Activated CD8-positive, alpha-beta T cell treated with anti-CD3 and anti-CD28 coated beads, Interleukin-2, amount 10 ng/mL, durations not matched to agents 7 days and 5 days (primary cell): Measurements from ENCODE around the gene AP3B1. TPM values are rescaled to one million over a fixed set of nuclear protein-coding genes. Genes with fewer than 3 reads are reported as not detected.

Source experiments
- ATAC-seq: fragments of 150-1000 bp; cut with Tn5 transposase; one replicate; pipeline ENCODE4 v1.10.0; 2021; ENCODE audit warnings: moderate library complexity
- CTCF ChIA-PET: fragments of 350-600 bp; sonication (Branson Sonifier 250); formaldehyde crosslinking; loops from one replicate; lab custom pipeline; 2021; ENCODE audit warnings: antibody characterized with exemption; lab: Charles Lee
- POLR2A ChIA-PET: fragments of 350-600 bp; sonication (Branson Sonifier 250); formaldehyde crosslinking; loops from one replicate; lab custom pipeline; 2021; ENCODE audit warnings: antibody characterized with exemption; lab: Charles Lee
- DNase-seq: peaks from one replicate; pipeline ENCODE4 v3.0.0-alpha.2; 2020
- H3K27ac Mint-ChIP-seq: one replicate; pipeline ENCODE4 v1.8.0; 2021; ENCODE audit warnings: mild to moderate bottlenecking, mixed read lengths
- H3K27me3 Mint-ChIP-seq: one replicate; pipeline ENCODE4 v1.8.0; 2021; ENCODE audit warnings: low read depth, mixed read lengths
- H3K36me3 Mint-ChIP-seq: one replicate; pipeline ENCODE4 v1.8.0; 2021; ENCODE audit warnings: low read depth, mixed read lengths
- H3K4me1 Mint-ChIP-seq: one replicate; pipeline ENCODE4 v1.8.0; 2021; ENCODE audit warnings: low read depth, mixed read lengths
- H3K4me3 Mint-ChIP-seq: one replicate; pipeline ENCODE4 v1.8.0; 2021; ENCODE audit warnings: mild to moderate bottlenecking, mixed read lengths
- H3K9me3 Mint-ChIP-seq: one replicate; pipeline ENCODE4 v1.8.0; 2022; ENCODE audit warnings: mixed read lengths; ENCODE audit not compliant: insufficient read depth
- total RNA-seq, 2 experiments: library from RNA; stranded (reverse); gene quantifications; one replicate each; pipeline ENCODE4 v1.2.3, GENCODE V29; 2021

The AP3B1 gene
- total RNA-seq, 2 experiments from 2014 or later: 42.9 to 44.3 TPM

DNA sequence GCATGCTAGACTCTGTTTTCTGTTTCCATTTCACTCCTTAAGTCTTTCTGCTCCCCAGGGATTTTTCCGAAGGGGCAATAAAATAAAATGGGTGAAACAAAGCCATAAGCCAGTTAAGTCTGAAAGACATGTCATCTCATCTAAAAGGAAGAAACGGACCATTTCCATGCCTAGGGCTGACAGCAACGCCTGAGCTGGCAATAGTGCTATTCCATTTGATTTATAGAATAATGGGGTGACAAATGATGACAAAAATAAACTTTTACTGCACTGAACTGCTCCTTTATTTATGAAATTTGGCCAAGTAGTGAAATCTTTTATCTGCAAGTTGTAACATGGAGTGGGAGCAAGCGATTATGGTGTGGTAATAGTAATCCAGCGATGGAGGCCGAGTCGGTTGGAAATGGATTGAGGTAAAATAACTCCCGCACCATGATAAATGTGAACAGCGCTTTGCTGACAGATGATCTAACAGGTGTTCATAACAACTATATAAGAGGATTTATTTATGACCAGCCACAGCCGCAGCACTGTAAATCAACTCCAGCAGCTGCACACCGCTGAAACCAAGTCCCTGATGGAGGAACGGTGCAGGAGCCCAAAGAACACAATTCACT, 298.6 kb downstream of the AP3B1 start:
- ATAC-seq: no peak
- no peak overlapping the region for H3K4me3 Mint-ChIP-seq
- ChIA-PET CTCF (no interaction called here), POLR2A (no interaction called here)
- peaks cover 11% of the 10 kb centered on the region for H3K36me3 Mint-ChIP-seq
- no peaks in the 10 kb centered on the region for H3K27me3 Mint-ChIP-seq
- no peak for DNase-seq
- H3K4me1 Mint-ChIP-seq: no peaks in the 10 kb centered on the region
- H3K9me3 Mint-ChIP-seq: no peaks in the 10 kb centered on the region
- H3K27ac Mint-ChIP-seq: no peak overlapping the region

DNA sequence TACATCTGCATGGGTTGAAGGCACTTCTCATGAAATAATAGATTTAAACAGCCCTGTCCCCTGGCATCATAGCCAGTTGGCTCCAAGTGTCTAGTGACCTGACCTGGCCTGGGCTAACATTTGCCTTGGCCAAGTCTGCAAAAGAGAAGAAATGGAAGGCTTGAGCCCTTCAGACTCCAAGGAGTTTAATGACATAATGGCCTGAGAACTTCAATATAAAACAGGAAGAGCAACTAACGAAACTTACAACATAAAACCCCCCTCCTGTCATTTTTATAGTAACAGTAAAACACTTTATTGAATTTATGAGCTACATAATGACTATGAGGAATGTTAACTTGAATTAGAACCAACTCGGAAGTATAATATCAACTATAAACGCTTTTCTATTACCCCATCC, 299.6 kb downstream of the AP3B1 start:
- ATAC-seq (no peak), DNase-seq (no peak)
- CTCF ChIA-PET: no interaction called here
- POLR2A ChIA-PET: no interaction called here
- Mint-ChIP-seq H3K4me3 (no peak overlapping the region), H3K4me1 (no peaks in the 10 kb centered on the region), H3K27me3 (no peaks in the 10 kb centered on the region), H3K36me3 (peaks cover 8% of the 10 kb centered on the region), H3K9me3 (no peaks in the 10 kb centered on the region), H3K27ac (no peak overlapping the region)

DNA sequence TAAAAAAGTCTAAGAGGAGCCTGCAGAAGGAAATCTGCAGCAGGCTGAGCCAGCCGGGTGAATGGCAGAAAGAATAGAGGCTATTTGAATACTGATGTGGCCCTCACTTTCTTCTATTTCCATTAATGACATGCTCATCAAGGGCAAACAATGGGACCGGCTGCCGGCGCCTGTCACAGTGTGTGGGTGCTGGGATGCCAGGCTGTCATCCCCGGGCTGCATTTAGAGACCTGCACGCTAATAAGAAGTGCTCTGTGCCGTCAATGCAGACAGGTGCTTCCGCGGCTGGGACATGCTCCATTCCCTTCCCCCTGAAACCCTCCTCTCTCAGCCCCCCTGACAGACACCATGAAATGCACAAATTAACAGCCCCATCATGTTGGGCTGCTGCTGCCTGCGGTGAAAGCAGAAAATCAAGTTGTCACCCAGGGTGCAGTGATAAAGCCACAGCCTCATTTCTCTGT, 300.6 kb downstream of the AP3B1 start:
- ATAC-seq (no peak), DNase-seq (no peak)
- no peaks in the 10 kb centered on the region for H3K27me3 Mint-ChIP-seq
- H3K4me1 Mint-ChIP-seq: no peaks in the 10 kb centered on the region
- H3K27ac Mint-ChIP-seq: no peak overlapping the region
- peaks cover 2% of the 10 kb centered on the region for H3K36me3 Mint-ChIP-seq
- ChIA-PET CTCF (no interaction called here), POLR2A (no interaction called here)
- H3K9me3 Mint-ChIP-seq: no peaks in the 10 kb centered on the region
- no peak overlapping the region for H3K4me3 Mint-ChIP-seq

DNA sequence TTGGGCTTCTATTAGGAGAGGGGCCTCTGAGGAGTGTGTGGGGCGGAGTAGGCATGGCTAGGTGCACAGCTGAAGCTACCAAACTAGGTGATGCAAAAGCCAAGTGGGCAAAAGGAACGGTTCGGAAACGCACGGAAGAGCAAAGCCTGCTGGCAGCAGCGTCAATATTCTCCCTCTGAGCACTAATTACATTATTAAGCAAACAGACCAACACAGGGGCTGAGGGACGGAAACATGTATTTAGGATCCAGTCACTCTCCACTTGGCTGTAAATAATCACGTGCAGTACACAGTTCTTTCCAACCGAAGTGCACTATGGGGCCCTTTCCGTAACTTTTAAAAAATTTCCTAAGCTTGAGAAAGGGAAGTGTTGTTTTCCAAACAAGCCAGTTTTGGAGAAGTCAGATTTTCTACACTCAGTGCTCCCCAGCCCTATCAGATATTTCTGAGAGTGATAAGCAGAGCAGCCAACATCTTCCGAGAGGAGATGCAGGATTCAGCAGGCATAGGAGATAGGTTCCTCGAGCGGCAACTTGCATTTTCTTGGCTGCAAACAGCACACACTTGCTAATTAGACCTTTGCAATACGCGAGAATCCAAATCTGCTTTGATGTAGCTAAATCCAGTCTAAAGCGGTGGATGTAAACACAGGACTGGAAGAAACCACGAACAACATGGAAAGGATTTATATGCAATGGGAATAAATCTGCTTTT, 301.2 kb downstream of the AP3B1 start:
- no peaks in the 10 kb centered on the region for H3K4me1 Mint-ChIP-seq
- no peaks in the 10 kb centered on the region for H3K9me3 Mint-ChIP-seq
- ChIA-PET CTCF (no interaction called here), POLR2A (interaction anchor here (0.6 kb wide), 1 partner anchor 11 kb away, joined by 3 read pairs; no protein-coding TSS in a partner anchor)
- H3K36me3 Mint-ChIP-seq: peaks cover 2% of the 10 kb centered on the region
- H3K27me3 Mint-ChIP-seq: no peaks in the 10 kb centered on the region
- no peak overlapping the region for H3K4me3 Mint-ChIP-seq
- no peak overlapping the region for H3K27ac Mint-ChIP-seq
- ATAC-seq (no peak), DNase-seq (no peak)

DNA sequence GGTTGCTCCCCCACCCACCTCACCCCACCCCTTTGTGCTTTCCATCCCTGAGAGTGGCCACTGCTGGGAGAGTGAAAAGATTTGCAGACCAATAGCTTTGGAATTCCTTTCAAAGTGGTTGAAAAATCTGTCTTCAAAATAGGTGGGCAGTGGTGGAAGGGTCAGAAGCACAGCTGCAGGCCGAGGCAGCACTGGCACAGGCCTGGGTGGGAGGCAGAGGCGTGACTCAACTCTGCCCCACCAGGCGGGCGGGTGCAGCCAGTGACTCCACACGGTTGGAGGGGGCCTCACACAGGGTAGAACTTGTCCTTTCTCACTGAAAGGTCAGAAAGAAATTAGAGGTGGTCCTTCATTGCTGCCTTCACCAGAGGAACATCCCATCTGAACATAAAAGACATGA, 303.4 kb downstream of the AP3B1 start:
- no peak overlapping the region for H3K4me3 Mint-ChIP-seq
- DNase-seq (no peak), ATAC-seq (no peak)
- no peaks in the 10 kb centered on the region for H3K27me3 Mint-ChIP-seq
- H3K9me3 Mint-ChIP-seq: no peaks in the 10 kb centered on the region
- POLR2A ChIA-PET: no interaction called here
- CTCF ChIA-PET: no interaction called here
- no peak overlapping the region for H3K27ac Mint-ChIP-seq
- H3K4me1 Mint-ChIP-seq: no peaks in the 10 kb centered on the region
- no peaks in the 10 kb centered on the region for H3K36me3 Mint-ChIP-seq

DNA sequence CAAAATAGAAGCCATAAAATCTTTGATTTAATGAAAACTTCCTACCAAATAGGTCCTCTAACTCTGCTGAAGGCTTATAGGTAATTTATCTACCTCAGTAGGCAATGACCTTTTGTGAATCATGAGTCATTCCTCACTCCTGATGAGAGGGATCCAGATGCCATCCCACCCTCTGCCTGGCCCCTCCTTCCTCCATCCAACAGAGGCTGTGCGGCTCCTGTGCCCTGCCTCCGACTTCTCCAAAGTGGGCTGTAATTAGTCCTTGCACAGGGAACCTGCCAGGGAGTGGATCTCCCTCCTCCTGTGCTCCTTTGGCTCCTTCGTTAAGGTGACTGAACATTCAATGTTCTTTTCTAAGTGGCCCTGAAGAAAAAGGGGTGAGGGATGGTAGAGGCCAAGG, 304.5 kb downstream of the AP3B1 start:
- ATAC-seq (no peak), DNase-seq (no peak)
- CTCF ChIA-PET: no interaction called here
- no peaks in the 10 kb centered on the region for H3K4me1 Mint-ChIP-seq
- H3K4me3 Mint-ChIP-seq: no peak overlapping the region
- POLR2A ChIA-PET: no interaction called here
- H3K27ac Mint-ChIP-seq: no peak overlapping the region
- peaks cover 2% of the 10 kb centered on the region for H3K27me3 Mint-ChIP-seq
- H3K36me3 Mint-ChIP-seq: no peaks in the 10 kb centered on the region
- no peaks in the 10 kb centered on the region for H3K9me3 Mint-ChIP-seq

DNA sequence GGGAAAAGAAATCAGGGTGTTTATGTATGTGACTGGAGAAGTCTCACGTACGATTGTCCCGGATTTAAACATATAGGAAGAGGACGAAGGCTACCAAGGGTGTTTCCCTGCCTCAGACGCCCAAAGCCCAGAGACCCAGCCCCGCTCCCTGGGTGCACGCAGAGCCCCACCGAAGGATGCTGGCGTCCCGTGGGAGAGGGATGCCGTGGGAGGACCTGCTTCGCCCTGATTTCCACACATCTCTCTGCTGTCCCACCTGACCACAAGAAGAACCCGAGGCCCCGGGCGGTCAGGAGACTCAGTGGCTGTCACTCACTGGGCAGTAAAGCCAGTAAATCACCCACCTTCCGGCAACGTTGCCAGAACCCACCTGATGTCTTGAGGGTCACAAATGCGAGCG, 306.5 kb downstream of the AP3B1 start:
- no peaks in the 10 kb centered on the region for H3K9me3 Mint-ChIP-seq
- no peak overlapping the region for H3K27ac Mint-ChIP-seq
- ChIA-PET CTCF (no interaction called here), POLR2A (no interaction called here)
- no peaks in the 10 kb centered on the region for H3K36me3 Mint-ChIP-seq
- no peak for ATAC-seq
- no peaks in the 10 kb centered on the region for H3K4me1 Mint-ChIP-seq
- H3K27me3 Mint-ChIP-seq: peaks cover 9% of the 10 kb centered on the region
- DNase-seq: no peak
- no peak overlapping the region for H3K4me3 Mint-ChIP-seq

DNA sequence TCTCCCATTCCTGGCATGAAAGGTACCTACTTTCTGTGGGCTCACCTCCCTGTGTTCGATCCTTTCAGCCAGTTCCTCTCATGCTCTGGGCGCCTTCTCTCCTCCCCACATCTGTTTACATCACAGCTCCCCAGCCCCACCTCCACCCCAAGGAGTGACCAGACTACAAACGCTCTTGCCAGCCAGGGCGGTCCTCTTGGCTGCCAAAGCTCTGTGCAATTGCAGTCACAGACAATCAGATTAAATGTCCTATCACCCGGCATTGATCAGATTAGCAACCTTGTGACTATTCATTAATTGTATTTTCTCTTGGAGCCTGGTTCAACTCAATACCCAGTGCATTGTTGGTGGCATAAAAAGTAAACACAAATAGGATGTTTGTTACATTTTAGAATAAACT, 307.2 kb downstream of the AP3B1 start:
- H3K4me3 Mint-ChIP-seq: no peak overlapping the region
- DNase-seq (no peak), ATAC-seq (no peak)
- no peaks in the 10 kb centered on the region for H3K4me1 Mint-ChIP-seq
- CTCF ChIA-PET: no interaction called here
- POLR2A ChIA-PET: no interaction called here
- peaks cover 9% of the 10 kb centered on the region for H3K27me3 Mint-ChIP-seq
- H3K27ac Mint-ChIP-seq: no peak overlapping the region
- no peaks in the 10 kb centered on the region for H3K9me3 Mint-ChIP-seq
- H3K36me3 Mint-ChIP-seq: no peaks in the 10 kb centered on the region

DNA sequence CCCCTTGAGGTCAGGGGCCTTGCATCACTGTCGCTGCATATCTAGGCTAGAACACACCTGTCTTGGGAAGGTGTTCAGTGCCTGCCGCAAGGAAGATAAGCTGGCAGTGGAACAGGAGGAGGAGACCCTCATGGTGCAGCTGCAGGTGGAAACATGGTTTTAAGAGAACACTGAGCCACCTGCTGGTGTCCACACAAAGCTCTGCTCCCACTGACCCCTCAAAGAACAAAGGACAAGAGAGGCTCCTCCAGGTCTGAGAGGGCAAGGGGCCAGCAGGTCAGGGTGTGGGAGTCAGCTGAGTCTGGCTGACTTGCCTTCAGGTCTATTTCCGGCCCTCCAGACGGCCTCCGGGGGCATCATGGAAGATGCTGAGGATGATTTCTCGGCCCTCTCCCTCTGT, 308.2 kb downstream of the AP3B1 start:
- ATAC-seq (no peak), DNase-seq (no peak)
- Mint-ChIP-seq H3K27ac (no peak overlapping the region), H3K9me3 (no peaks in the 10 kb centered on the region), H3K27me3 (peaks cover 13% of the 10 kb centered on the region), H3K4me3 (no peak overlapping the region), H3K36me3 (no peaks in the 10 kb centered on the region), H3K4me1 (no peaks in the 10 kb centered on the region)
- ChIA-PET CTCF (no interaction called here), POLR2A (no interaction called here)

DNA sequence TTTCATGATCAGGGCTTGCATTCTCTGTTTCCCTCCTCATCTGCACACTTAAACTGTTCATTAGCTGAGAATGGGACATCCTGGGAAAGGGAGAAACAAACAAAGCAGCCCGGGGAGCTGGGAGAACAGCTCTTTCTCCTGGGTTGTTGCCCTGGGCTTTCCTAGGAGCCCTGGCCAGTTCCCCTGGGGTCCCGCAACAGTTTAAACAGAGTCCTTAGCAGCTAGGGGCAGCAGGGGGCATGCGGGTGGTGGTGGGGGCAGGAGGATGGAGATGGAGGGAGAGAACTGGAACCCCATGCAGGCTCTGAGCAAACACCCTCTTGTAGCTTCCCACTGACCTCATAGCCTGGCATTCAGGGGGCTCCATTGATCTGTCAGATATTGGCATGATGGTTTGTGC, 309.3 kb downstream of the AP3B1 start:
- Mint-ChIP-seq H3K27me3 (peaks cover 18% of the 10 kb centered on the region), H3K4me3 (no peak overlapping the region), H3K36me3 (no peaks in the 10 kb centered on the region)

DNA sequence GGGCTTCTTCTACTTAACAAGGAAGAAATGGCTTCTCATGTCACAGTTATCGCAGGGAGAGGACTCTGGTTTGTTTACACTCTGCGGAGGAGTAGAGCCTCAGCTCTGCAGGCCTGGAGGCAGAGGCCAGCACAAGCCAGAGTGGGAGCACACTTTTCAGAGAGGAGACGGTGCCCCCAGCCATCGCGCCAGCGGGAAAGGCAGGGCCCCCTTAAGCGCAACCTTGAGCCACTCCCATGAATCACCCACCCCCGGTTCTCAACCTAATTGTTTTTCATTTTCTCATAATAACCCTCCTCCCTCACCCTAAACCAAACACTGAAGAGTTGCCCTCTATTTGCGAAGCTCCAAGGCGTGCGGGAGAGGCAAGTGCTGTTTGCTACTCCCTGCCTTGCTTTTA, 309.9 kb downstream of the AP3B1 start:
- Mint-ChIP-seq H3K36me3 (no peaks in the 10 kb centered on the region), H3K27ac (no peak overlapping the region), H3K4me1 (no peaks in the 10 kb centered on the region), H3K27me3 (peaks cover 25% of the 10 kb centered on the region), H3K4me3 (no peak overlapping the region), H3K9me3 (no peaks in the 10 kb centered on the region)
- ChIA-PET POLR2A (no interaction called here), CTCF (no interaction called here)
- DNase-seq (no peak), ATAC-seq (no peak)

More for the DNA sequence above, 309.3 kb downstream of the AP3B1 start:
- DNase-seq: no peak
- no peaks in the 10 kb centered on the region for H3K4me1 Mint-ChIP-seq
- CTCF ChIA-PET: interaction anchor here (1.0 kb wide), 1 partner anchor 13 kb away, joined by 3 read pairs; no protein-coding TSS in a partner anchor
- H3K9me3 Mint-ChIP-seq: no peaks in the 10 kb centered on the region
- POLR2A ChIA-PET: no interaction called here
- no peak overlapping the region for H3K27ac Mint-ChIP-seq
- no peak for ATAC-seq

DNA sequence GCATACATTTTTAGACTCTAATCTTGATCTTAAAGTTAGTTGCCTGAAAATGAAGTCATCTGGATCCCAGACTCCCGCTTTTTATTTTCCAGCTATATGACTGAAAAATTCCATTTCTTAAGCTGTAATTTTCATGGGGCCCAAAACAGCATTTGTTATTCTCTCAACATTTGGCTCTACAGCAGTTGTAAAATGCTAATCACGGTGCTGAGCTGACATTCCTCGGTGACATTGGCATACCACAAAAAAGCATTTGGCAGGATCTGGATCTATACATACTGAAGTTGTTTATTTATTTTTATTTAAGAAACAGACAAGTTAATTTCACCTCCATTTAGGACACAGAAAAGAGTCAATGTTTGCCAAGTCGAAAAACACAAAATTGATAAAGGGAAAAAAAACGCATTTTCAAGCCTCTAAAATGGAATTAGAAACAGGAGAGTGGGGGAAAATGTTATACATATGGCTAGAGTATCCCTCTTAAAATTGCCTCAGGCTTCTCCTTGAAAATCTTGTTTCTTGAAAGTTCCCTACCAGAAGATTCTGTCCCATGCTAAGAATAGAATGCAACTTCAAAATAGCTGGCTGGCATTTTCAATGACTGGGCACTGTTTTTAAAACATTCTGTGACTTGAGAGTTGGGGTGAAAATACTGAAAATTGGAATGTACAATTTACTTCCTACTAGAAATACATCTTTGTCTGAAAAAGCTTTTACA, 310.9 kb downstream of the AP3B1 start:
- Mint-ChIP-seq H3K27me3 (peaks cover 30% of the 10 kb centered on the region), H3K27ac (no peak overlapping the region), H3K9me3 (no peaks in the 10 kb centered on the region), H3K4me3 (no peak overlapping the region), H3K36me3 (no peaks in the 10 kb centered on the region), H3K4me1 (no peaks in the 10 kb centered on the region)
- CTCF ChIA-PET: no interaction called here
- DNase-seq: no peak
- POLR2A ChIA-PET: no interaction called here
- ATAC-seq: no peak
